Stimulated activated naive CD8-positive, alpha-beta T cell treated with anti-CD3 and anti-CD28 coated beads, Interleukin-15, Interleukin-2, amounts not matched to agents 100 U/mL and 50 U/mL, for 24 hours (primary cell): ENCODE data around the gene SLC16A12.
A peak's percentile ranks its signal among the peaks of the same experiment; 100 is the strongest.
"Not testable (repeated sequence)": the region's sequence is repeated elsewhere in the genome, so short reads cannot be mapped to it uniquely, and the experiment has no call there.

ENCODE experiments used
- ATAC-seq: fragments of 150-1000 bp; cut with Tn5 transposase; one replicate; pipeline ENCODE4 v1.10.0; 2021
- DNase-seq: peaks from one replicate; pipeline ENCODE4 v3.0.0; 2021

Gene SLC16A12

GRCh38 chr10:89391226-89391576, 144.2 kb downstream of the SLC16A12 start:
- DNase-seq, ATAC-seq: not testable (repeated sequence)

- DNase-seq (no peak), ATAC-seq (no peak)
Observed at GRCh38 chr10:89390476-89391225, 144.7 kb downstream of the SLC16A12 start.

- no peak for ATAC-seq
- DNase-seq: no peak
Observed at GRCh38 chr10:89389254-89389653, 146.1 kb downstream of the SLC16A12 start.

- ATAC-seq (no peak), DNase-seq (no peak)
Observed at GRCh38 chr10:89388806-89389205, 146.6 kb downstream of the SLC16A12 start.

- no peak for ATAC-seq
Observed at GRCh38 chr10:89384474-89385340, 150.7 kb downstream of the SLC16A12 start.

GRCh38 chr10:89382757-89383156, 152.6 kb downstream of the SLC16A12 start:
- ATAC-seq (peak; percentile 40), DNase-seq (no peak)

More at GRCh38 chr10:89384474-89385340, 150.7 kb downstream of the SLC16A12 start:
- DNase-seq: no peak
